A673 (cell line): Measurements from ENCODE around the gene GPR21. TPM values are rescaled to one million over a fixed set of nuclear protein-coding genes. Genes with fewer than 3 reads are reported as not detected.

ENCODE experiments used
- BruUV-seq: library from RNA; stranded (reverse); fragments of 400-500 nt; replicated peaks from 2 replicates; lab custom pipeline; 2021; lab: Mats Ljungman, UMichigan
- CTCF ChIA-PET: fragments of 300-600 bp; sonication (Branson Sonifier 250); formaldehyde crosslinking; loops from one replicate; lab custom pipeline; 2022; ENCODE audit warnings: antibody characterized with exemption; lab: Charles Lee
- POLR2A ChIA-PET: fragments of 300-600 bp; sonication (Branson Sonifier 250); formaldehyde crosslinking; loops from one replicate; lab custom pipeline; 2022; ENCODE audit warnings: antibody characterized with exemption; ENCODE audit not compliant: low non-redundant PET; lab: Charles Lee
- DNase-seq: peaks from one replicate; pipeline ENCODE4 v3.0.0-alpha.2; 2015; ENCODE audit warnings: low spot score
- H3K27ac ChIP-seq: fragments of 200-600 bp; sonication (generic); 2 replicates; pipeline ENCODE4 v1.5.1; 2016; ENCODE audit warnings: mixed run types, low read depth, mild to moderate bottlenecking, mixed read lengths, antibody characterized with exemption, low read length; ENCODE audit not compliant: poor library complexity, severe bottlenecking
- H3K27me3 ChIP-seq: fragments of 200-600 bp; sonication (generic); replicated peaks from 2 replicates; pipeline ENCODE4 v1.6.1; 2017; ENCODE audit warnings: mixed run types, low read depth, mild to moderate bottlenecking, mixed read lengths, antibody characterized with exemption, low read length; ENCODE audit not compliant: insufficient read depth, poor library complexity
- H3K36me3 ChIP-seq: fragments of 200-600 bp; sonication (generic); 2 replicates; pipeline ENCODE4 v1.6.1; 2016; ENCODE audit warnings: mixed run types, mild to moderate bottlenecking, mixed read lengths, antibody characterized with exemption, low read length; ENCODE audit not compliant: insufficient read depth, poor library complexity, severe bottlenecking
- H3K4me1 ChIP-seq: fragments of 200-600 bp; sonication (generic); 2 replicates; pipeline ENCODE4 v1.6.1; 2017; ENCODE audit warnings: mixed run types, mild to moderate bottlenecking, mixed read lengths, antibody characterized with exemption, low read length; ENCODE audit not compliant: insufficient read depth, poor library complexity, severe bottlenecking
- H3K4me3 ChIP-seq: fragments of 200-600 bp; sonication (generic); 2 replicates; pipeline ENCODE4 v1.5.1; 2016; ENCODE audit warnings: low read depth, mixed run types, mild to moderate bottlenecking, mixed read lengths, low read length; ENCODE audit not compliant: poor library complexity, severe bottlenecking
- H3K9me3 ChIP-seq: fragments of 200-600 bp; sonication (generic); 2 replicates; pipeline ENCODE4 v1.6.1; 2016; ENCODE audit warnings: mixed run types, low read depth, mild to moderate bottlenecking, mixed read lengths, antibody characterized with exemption, low read length; ENCODE audit not compliant: poor library complexity, severe bottlenecking
- EZH2 ChIP-seq: fragments of 200-600 bp; sonication (generic); IDR thresholded peaks from 2 replicates; pipeline ENCODE4 v1.6.1; 2017; ENCODE audit warnings: borderline replicate concordance, low read depth, mild to moderate bottlenecking, mixed read lengths, antibody characterized with exemption, low read length; ENCODE audit not compliant: poor library complexity, severe bottlenecking
- intact Hi-C: fragments of 100-400 bp; cut with micrococcal nuclease; formaldehyde crosslinking; loops from one replicate; pipeline ENCODE4 v1.10.0; 2022; ENCODE audit not compliant: unreplicated experiment
- total RNA-seq: library from RNA; stranded (reverse); gene quantifications from 2 replicates; pipeline ENCODE4 v1.2.3, GENCODE V29; 2021
- TF ChIP-seq, protein P1 (sequence below): fragments of 300-800, 200-600 bp; sonication (generic); conservative IDR thresholded peaks from 2 replicates; pipeline ENCODE4 v1.5.1; 2017; ENCODE audit warnings: low read depth, mild to moderate bottlenecking, antibody characterized with exemption, low read length, moderate library complexity, mixed read lengths

The GPR21 gene
- total RNA-seq, 1 experiment from 2014 or later: not detected

DNA sequence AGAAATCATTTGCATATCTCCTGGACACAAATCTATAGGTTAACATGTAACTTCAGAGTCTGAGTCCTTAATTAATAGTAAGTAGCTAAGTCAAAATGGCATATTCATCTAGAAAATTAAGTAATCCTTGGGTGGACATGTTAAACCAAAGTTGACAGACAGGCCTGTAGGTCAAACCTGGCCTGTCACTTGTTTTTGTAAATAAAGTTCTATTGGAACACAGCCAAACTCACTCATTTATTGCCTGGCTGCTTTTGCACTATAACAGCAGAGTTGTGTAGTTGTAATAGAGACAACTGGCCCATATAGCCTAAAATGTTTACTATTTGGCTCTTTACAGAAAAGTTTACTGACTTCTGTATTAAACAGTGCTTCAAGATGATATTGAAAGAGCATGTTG, 24.6 kb upstream of the GPR21 start:
- intact Hi-C loops: no loop called here
- no peaks in the 10 kb centered on the region for H3K9me3 ChIP-seq
- TF ChIP-seq, protein P1, sequence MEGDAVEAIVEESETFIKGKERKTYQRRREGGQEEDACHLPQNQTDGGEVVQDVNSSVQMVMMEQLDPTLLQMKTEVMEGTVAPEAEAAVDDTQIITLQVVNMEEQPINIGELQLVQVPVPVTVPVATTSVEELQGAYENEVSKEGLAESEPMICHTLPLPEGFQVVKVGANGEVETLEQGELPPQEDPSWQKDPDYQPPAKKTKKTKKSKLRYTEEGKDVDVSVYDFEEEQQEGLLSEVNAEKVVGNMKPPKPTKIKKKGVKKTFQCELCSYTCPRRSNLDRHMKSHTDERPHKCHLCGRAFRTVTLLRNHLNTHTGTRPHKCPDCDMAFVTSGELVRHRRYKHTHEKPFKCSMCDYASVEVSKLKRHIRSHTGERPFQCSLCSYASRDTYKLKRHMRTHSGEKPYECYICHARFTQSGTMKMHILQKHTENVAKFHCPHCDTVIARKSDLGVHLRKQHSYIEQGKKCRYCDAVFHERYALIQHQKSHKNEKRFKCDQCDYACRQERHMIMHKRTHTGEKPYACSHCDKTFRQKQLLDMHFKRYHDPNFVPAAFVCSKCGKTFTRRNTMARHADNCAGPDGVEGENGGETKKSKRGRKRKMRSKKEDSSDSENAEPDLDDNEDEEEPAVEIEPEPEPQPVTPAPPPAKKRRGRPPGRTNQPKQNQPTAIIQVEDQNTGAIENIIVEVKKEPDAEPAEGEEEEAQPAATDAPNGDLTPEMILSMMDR: no peak
- no peak for TF ChIP-seq EZH2
- no peaks in the 10 kb centered on the region for H3K27me3 ChIP-seq
- CTCF ChIA-PET: no interaction called here
- H3K4me1 ChIP-seq: peaks cover 4% of the 10 kb centered on the region
- DNase-seq: no peak
- H3K4me3 ChIP-seq: no peak overlapping the region
- no peak overlapping the region for H3K27ac ChIP-seq
- H3K36me3 ChIP-seq: peaks cover 18% of the 10 kb centered on the region
- BruUV-seq: no TSS peak
- POLR2A ChIA-PET: no interaction called here

DNA sequence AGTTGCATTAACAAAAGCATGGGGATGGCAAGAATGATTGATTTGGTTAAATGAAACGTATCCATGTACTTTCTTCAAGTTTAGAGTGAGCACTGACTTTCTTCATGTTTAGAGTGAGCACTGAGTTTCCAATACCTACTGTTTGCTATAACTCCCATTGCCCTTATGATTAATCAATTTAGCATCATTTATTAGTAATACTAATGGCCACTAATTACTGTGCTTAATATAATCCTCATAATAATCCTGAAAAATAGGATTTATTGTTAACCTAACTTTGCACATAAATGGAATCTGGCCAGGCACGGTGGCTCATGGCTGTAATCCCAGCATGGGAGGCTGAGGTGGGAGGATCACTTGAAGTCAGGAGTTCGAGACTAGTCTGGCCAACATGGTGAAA, 22.1 kb upstream of the GPR21 start:
- peaks cover 36% of the 10 kb centered on the region for H3K36me3 ChIP-seq
- no peak overlapping the region for H3K4me3 ChIP-seq
- ChIA-PET CTCF (no interaction called here), POLR2A (no interaction called here)
- H3K27me3 ChIP-seq: no peaks in the 10 kb centered on the region
- TF ChIP-seq, protein P1: no peak
- no peak for TF ChIP-seq EZH2
- no peak for DNase-seq
- no TSS peak for BruUV-seq
- intact Hi-C loops: no loop called here
- H3K27ac ChIP-seq: no peak overlapping the region
- no peaks in the 10 kb centered on the region for H3K4me1 ChIP-seq
- no peaks in the 10 kb centered on the region for H3K9me3 ChIP-seq

DNA sequence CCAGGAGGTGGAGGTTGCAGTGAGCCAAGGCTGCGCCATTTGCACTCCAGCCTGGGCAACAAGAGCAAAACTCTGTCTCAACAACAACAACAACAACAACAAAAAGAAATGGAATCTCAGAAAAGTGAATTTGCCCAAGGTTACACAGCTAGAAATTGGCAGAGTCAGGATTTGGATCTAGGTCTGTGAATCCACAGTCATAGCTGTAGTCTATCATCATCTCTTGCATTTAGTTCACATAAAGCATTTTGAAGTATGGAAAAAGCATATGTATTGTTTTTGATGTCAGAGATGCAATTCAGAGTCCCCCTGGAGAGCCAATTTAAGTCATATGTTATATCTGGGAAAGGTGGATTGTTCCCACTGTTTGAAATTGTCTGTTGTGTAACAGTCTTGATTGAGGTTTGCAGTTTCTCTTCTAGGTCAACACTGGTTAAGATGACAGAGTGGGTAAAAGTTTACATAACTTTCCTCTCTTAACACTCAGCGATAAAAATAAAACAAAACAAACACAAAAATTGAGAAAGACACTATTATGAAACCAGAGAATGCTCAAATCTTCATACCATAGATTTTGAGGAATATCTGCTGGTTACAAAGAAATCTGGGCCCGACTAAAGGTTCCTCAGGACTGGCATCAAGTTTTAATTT, 21.5 kb upstream of the GPR21 start:
- no peak overlapping the region for H3K4me3 ChIP-seq
- peaks cover 40% of the 10 kb centered on the region for H3K36me3 ChIP-seq
- TF ChIP-seq, protein P1: no peak
- TF ChIP-seq EZH2: no peak
- BruUV-seq: no TSS peak
- H3K27ac ChIP-seq: no peak overlapping the region
- no peak for DNase-seq
- no peaks in the 10 kb centered on the region for H3K4me1 ChIP-seq
- CTCF ChIA-PET: no interaction called here
- H3K27me3 ChIP-seq: no peaks in the 10 kb centered on the region
- POLR2A ChIA-PET: no interaction called here
- H3K9me3 ChIP-seq: no peaks in the 10 kb centered on the region
- intact Hi-C loops: no loop called here
